Activated CD8-positive, alpha-beta memory T cell treated with anti-CD3 and anti-CD28 coated beads, Interleukin-2, amount 50 U/mL, for 1 hour (primary cell): Measurements from ENCODE around the gene CAPN8.

Source experiments
- DNase-seq: peaks from one replicate; pipeline ENCODE4 v3.0.0-alpha.2; 2020; ENCODE audit errors: extremely low read depth

The CAPN8 gene

GRCh38 chr1:223654083-223654482 lies 11.4 kb downstream of the CAPN8 start:
- no peak for DNase-seq

GRCh38 chr1:223653431-223653830 lies 12.1 kb downstream of the CAPN8 start:
- DNase-seq = no peak

- DNase-seq = no peak
Measured at GRCh38 chr1:223653015-223653414, 12.5 kb downstream of the CAPN8 start.

- no peak for DNase-seq
Measured at GRCh38 chr1:223652436-223652941, 13.0 kb downstream of the CAPN8 start.

- DNase-seq = no peak
Measured at GRCh38 chr1:223651291-223651991, 14.1 kb downstream of the CAPN8 start.

- DNase-seq = no peak
Measured at GRCh38 chr1:223650465-223650864, 15.0 kb downstream of the CAPN8 start.

- no peak for DNase-seq
Measured at GRCh38 chr1:223649222-223649621, 16.3 kb downstream of the CAPN8 start.

GRCh38 chr1:223647249-223647648 lies 18.3 kb downstream of the CAPN8 start:
- no peak for DNase-seq

GRCh38 chr1:223645903-223646302 lies 19.6 kb downstream of the CAPN8 start:
- no peak for DNase-seq

- DNase-seq = no peak
Measured at GRCh38 chr1:223642237-223642636, 23.3 kb downstream of the CAPN8 start.

- DNase-seq = no peak
Measured at GRCh38 chr1:223641523-223642039, 23.9 kb downstream of the CAPN8 start.

- DNase-seq = no peak
Measured at GRCh38 chr1:223639331-223639749, 26.2 kb downstream of the CAPN8 start.

GRCh38 chr1:223635236-223635635 lies 30.3 kb downstream of the CAPN8 start:
- no peak for DNase-seq

- no peak for DNase-seq
Measured at GRCh38 chr1:223634423-223634822, 31.1 kb downstream of the CAPN8 start.

GRCh38 chr1:223631956-223632355 lies 33.5 kb downstream of the CAPN8 start:
- DNase-seq = no peak

GRCh38 chr1:223631473-223631872 lies 34.0 kb downstream of the CAPN8 start:
- DNase-seq = no peak

GRCh38 chr1:223629126-223629457 lies 36.4 kb downstream of the CAPN8 start:
- no peak for DNase-seq

- DNase-seq = no peak
Measured at GRCh38 chr1:223628233-223629125, 37.0 kb downstream of the CAPN8 start.

- no peak for DNase-seq
Measured at GRCh38 chr1:223622132-223622842, 43.2 kb downstream of the CAPN8 start.

GRCh38 chr1:223621312-223621734 lies 44.2 kb downstream of the CAPN8 start:
- no peak for DNase-seq

- DNase-seq = no peak
Measured at GRCh38 chr1:223620297-223620897, 45.1 kb downstream of the CAPN8 start.

- no peak for DNase-seq
Measured at GRCh38 chr1:223618680-223619079, 46.8 kb downstream of the CAPN8 start.
